GM21723 (cell line): ENCODE results near the gene OSGEP.
"Not testable (repeated sequence)": the region's sequence is repeated elsewhere in the genome, so short reads cannot be mapped to it uniquely, and the experiment has no call there.

Source experiments
- ATAC-seq: cut with Tn5 transposase; IDR thresholded peaks from one replicate; pipeline ENCODE4 v1.9.1; 2021; ENCODE audit warnings: mild to moderate bottlenecking, moderate library complexity; ENCODE audit not compliant: unreplicated experiment

The OSGEP gene

DNA sequence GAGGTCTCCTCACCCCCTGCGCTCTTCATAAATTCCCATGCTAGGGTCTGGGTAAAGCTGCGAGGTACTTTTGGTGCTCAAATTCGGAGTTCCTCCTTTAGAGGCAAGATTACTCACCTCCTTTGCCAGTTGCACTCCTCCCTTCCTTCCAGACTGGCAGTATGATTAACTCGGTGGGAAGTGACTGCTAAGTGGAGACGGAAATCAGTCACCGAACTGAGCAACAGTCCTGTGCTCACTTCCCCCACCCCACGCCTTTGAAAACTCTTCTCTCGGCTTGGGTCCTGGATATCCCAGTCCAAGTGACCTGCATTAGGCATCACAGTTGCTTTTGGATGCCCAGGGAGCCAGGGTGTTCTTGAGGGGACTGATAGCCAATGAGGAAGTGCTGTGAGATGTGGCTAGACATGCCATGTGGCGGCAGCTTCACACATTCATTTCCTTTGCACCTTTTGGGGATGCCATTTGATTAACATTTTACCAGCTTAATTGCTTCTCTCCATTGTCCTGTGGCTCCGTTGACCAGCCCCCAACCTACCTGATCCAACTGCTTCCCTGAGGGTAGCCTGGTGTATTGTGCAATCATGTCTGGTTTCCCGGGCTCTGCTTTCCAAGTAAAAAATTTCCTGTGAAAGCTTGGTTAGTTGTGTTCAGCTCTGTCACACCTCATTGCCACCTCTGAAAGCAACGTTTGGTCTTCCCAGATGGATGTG lies 15.4 kb upstream of the OSGEP start:
- ATAC-seq: peak; percentile 35

DNA sequence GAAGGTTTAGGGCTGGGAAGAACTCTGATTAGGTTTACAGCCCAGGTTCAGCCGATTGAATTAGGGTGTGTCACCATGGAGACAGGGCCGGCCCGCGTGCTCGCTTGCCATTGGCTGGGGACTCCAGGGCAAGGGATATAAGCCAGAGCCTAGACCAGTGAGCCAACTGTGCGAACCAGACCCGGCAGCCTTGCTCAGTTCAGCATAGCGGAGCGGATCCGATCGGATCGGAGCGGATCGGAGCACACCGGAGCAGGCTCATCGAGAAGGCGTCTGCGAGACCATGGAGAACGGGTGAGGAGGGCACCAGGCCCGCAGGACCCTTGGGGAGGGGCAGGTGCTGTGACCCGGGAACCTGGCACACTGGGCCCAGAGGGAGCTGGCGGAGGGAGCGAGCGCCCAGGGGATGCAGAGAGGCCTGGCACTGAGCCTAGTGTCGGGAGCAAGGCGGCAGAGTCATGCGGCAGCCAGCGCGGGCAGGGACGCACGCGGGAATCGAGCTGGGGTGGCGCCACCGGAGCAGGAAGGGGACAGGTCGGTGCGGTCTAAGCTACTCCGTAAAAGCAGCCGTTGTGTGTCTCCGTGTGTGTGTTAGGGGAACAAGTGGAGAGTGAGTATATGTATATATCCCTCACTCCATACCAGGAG lies 14.8 kb upstream of the OSGEP start, which contains the start of gene PNP:
Gene PNP (plus strand): TSS at position 165 of the 648 bp plus-strand sequence. CDS start 119 bp downstream, at position 284.
- peak; percentile 97 for ATAC-seq

DNA sequence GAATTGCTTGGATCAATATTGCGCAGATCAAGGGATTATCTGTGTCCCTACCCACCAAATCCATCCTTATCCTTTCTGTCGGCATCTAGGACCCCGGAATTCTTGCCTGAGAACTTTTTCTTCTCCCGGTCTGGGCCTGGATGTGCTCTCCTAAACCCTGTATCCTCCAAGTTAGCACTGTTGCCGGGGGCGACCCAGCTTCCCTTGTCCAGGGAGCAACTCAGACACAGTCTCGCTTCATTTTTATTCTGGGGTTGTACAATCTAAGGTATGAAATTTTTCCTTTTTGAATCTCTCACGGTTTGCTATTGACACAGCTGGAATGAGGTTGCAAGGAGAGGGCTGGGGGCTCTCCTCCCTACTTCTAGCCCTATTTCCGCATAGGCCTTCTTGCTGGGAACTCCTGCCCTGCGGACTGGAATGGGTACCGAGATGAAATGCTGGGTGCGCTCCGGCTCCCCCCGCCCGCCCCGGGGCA lies 14.2 kb upstream of the OSGEP start:
- no peak for ATAC-seq

DNA sequence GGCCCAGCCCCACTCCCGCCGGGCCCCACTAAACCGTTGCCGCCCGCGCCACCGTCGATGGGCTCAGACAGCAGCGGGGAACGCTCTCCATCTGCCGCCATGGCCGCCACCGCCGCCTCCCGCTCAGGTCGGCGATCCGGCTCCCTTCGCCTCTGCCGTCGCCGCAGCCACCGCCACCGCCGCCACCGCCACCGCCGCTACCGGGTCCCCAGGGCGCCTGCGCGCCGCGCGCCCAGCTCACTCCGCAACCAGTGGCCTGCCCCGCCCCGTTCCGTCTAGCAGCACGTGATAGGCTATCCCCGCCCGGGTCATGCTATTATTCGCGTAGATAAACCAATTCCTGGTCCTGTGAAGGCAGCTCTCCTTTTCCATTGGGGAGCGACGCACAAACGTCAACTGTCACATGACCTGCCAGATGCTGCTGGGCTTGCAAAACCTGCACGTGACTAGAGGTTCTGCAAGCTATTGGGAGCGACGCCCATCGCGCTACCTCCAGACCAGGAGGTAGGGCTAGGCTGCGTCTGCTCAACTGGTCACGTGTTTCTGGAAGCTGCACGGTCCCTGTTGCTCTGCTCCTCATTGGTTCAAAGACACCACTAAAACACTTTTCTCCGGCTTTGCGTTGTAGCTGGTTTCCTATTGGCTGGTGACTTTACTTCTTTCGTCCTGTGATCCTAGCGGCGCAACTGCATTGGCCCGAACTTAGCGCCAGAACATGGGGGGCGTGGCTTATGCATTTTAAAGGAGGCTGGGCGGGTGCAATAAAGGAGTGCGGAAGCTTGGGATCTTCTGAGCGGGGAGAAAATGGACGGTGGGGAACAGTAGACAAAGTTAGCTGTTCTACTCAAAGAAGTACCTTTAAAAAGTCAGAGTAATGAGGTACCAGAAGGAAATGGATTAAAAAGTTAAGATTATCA lies 6.9 kb upstream of the OSGEP start, which contains the start of gene PIP4P1:
Gene PIP4P1 (minus strand): TSS at position 210 of the 917 bp plus-strand sequence. CDS start 109 bp downstream, at position 101.
- ATAC-seq: peak; percentile 94

DNA sequence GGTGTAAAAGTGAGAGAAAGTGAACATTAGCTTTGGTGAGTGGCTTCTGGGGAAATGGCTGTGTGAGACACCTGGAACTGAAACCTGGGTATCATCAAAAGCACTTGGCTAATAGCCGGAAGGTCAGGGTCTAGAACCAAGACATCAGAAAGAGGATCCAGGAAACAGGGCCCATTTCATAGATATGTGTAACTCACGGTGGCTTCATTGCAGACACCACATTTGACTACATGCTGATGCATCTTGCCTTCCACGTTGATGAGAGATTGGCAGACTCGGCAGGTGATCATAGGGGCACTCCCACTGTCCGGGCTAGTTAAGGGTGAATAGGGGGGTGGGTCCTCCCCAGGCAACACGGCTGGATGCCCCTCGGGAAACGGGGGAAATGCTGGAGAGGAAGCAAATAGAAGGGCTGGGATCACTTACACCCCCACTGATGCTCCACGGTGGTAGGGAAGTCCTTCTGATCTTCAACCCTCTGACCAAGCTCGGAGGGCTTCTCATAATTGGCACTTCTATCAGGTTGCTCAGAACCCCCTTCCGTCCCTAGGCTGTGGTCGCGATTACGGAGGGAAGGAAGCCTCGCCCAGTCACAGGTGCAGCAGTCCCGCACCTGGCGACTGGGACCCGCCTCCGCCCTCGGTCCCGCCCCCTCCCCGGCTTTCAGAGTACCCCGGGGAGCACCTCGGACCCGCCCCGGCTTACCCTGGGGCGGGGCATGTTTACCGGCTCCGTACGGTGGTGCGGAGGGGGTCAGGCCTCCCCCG lies 6.0 kb upstream of the OSGEP start:
- peak; percentile 14 for ATAC-seq

DNA sequence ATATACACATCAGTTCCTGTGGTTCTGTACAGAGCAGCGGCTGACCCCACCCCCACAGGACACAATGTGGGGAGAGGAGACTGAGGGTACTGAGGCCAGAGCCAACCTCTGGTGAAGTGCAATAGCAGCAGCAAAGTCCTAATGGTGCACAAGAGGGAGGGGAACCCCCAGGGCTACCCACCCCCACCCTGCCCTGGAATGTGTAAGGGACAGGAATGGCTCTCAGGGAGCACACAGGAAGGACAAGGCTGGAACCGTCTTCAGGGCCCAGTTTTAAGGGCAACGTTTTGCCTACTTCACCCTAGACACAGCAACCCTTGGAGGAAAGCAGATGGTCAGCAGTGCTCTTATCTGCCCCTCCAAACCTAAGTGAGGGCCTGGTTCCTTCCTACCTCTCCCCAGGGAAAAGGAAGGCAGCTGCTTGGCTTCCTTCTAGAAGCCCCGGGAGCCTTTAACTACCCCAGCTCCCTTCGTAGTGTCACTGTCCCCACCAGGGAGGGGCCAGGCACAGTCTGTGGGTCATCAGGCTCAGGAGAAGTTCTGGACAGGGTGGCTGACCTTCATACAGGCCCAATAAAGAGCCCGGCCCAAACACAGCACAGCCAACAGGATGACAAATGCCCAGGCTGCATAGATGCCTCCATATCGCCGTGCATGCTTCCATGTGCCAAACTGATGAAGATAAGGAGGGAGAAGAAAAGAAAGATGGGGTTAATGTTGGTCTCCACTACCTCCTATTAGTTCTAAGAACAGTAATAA lies 3.6 kb upstream of the OSGEP start:
- no peak for ATAC-seq

DNA sequence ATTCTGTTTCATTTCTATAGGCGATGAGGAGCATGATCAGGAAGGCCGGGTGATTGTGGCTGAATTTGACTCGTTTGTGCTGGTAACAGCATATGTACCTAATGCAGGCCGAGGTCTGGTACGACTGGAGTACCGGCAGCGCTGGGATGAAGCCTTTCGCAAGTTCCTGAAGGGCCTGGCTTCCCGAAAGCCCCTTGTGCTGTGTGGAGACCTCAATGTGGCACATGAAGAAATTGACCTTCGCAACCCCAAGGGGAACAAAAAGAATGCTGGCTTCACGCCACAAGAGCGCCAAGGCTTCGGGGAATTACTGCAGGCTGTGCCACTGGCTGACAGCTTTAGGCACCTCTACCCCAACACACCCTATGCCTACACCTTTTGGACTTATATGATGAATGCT lies 2.4 kb upstream of the OSGEP start:
- ATAC-seq: no peak

DNA sequence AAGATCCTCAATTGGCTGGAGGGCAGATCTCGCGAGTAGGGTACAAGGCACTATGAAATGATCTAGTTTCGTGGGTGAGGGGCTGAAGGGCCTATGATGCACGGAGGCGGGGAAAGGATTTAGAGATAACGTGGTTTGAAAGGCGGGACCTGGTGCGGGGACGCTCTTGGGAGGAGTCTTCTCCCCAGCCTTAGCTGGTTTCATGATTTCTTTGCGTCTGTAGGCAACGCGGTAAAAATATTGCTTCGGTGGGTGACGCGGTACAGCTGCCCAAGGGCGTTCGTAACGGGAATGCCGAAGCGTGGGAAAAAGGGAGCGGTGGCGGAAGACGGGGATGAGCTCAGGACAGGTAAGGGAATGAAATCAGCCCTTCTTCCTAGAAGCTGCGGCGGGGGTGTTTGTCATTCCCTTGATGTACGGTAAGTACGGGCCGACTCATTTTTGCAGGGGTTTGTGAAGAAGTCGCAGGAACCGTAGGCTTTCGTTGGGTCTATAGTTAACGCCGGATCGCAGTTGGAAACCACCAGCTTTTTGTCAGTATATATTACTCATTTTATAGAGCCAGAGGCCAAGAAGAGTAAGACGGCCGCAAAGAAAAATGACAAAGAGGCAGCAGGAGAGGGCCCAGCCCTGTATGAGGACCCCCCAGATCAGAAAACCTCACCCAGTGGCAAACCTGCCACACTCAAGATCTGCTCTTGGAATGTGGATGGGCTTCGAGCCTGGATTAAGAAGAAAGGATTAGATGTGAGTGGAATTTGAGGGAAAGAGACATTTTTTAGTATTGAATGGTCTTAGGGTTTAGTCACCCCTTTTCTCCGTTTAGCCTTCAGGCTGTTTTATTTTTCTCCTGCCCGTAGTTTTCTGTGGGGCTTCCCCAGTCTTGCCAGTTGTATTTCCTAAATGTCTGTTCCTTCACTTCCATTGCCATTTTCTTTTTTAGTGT lies 1.0 kb upstream of the OSGEP start:
- peak; percentile 45 for ATAC-seq

DNA sequence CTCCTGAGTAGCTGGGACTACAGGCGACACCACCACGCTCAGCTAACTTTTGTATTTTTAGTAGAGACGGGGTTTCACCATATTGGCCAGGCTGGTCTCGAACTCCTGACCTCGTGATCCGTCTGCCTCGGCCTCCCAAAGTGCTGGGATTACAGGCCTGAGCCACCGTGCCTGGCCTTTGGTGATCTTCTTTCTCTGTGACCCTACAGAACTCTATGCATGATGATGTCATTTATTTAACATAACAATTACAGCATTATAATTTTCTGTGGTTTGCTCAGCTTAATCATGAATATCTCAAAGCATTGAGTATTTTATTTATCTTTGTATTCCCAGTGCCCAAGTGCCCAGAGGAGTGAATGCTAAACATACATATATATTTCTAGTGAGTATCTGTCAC lies 1.8 kb downstream of the OSGEP start:
- not testable (repeated sequence) for ATAC-seq

DNA sequence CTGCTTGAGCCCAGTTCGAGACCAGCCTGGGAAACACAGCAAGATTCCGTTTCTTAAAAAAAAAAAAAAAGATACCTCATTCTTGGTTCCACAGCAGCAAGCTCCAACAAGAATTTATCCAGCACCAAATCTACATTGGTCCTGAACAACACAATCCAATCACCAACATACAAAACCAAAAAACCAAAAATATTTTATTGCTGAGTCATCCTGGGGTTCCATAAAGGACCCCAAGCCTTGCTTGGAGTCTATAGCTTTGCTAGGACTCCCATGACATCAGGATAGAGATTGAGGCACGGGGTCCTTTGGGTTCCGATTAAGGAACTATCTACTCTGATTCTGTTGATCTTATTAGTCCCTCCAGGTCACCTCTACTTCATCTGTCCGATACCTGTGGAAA lies 7.7 kb downstream of the OSGEP start:
- no peak for ATAC-seq

DNA sequence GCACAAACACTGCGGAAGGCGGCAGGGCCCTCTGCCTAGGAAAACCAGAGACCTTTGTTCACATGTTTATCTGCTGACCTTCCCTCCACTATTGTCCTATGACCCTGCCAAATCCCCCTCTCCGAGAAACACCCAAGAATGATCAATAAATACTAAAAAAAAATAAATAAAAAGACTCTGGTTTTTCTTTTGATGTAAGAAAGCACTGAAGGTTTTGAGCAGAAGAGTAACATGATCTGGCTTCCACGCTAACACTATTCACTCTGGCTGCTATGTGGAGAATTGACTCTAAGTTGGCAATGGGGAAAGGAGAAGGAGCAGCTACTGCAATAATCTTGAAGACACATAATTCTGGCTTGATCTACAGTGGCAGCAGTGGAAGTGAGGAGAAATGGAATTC lies 11.0 kb downstream of the OSGEP start:
- ATAC-seq: not testable (repeated sequence)

DNA sequence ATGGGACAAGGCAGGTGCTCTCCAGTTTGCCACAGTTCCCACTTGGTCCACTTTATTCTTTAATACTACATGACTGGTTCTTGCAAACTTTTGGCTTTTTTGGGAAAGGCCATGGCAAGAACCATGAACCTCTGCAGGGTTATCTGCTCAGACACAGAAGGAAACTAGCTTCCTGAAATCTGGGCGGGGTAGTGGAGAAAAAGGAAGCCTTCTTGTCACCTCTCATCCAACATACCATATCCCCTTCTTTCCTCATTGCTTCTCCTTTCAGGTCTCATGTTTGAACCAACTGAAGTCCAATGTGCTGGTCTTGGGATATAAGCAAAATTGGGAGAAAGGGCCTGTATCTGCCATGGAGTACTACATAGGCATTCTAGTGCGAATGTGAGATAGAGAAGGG lies 13.2 kb downstream of the OSGEP start:
- ATAC-seq: no peak

DNA sequence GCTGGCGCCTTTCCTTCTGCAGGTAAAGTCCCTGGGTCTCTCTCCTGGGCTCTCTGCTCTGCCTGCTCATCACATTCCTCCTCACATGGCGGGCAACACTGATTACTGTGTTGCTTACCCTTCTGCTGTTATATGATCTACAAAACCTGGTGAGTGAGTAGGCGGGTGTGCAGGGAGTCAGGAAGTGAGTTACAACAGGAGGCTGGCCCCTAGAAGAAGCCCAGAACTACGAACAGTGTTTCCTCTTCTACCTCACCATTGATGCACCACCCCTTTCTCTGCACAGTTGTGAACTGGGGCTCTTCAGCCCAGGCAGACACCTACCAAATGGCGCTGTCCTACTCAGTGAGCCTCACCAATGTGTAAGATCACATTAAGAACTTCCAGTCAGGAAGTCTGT lies 13.7 kb downstream of the OSGEP start:
- peak; percentile 89 for ATAC-seq

DNA sequence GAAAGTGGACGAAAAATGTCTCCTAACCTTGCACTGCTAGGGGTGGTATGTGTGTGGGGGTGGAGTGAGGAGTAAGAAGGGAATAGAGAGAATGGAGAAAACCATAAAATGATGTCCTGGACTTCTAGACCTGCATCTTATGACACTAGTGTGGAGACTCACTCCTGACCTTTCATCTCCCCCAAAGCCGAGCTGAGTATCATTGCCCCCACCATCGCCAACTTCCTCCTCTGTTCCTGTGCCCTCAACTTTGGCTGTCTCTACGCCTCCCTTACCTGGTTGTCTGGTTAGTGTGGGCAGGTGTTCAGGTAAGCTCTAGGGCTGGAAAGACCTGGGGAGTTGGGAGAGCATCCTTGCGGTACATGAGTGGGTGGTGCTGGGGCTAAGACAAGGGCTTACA lies 14.1 kb downstream of the OSGEP start:
- no peak for ATAC-seq

DNA sequence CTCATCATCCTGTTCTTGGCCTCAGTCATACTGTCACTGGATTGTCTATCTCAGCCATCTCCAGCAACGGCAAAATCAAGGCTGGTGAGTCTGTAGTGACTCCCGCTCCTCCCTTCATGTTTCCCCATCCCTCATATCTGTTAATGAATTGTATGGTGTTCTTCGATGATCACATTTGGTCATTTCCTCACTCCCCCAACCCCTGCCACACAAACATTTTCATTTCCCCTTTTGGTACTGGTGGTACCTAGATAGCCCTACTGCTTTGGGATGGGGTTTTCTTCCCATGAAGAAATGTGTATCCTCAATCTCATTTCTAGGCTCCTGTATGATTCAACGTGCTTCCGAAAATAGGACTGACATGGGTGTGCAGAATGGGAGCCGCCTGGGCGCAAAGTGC lies 15.9 kb downstream of the OSGEP start:
- no peak for ATAC-seq

DNA sequence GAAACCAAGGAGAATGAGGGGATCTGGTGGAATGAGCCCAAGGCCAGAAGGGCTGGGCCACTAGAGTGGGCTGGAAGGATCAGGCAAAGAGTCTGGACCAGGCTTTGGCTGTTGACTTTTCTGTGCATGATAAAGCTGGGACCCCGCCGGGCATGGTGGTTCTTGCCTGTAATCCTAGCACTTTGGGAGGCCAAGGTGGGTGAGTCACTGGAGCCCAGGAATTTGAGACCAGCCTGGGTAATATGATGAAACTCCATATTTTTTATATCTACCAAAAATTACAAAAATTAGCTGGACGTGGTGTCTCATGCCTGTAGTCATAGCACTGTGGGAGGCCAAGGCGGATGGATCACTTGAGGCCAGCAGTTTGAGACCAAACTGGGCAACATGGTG lies 18.3 kb downstream of the OSGEP start:
- ATAC-seq: no peak

DNA sequence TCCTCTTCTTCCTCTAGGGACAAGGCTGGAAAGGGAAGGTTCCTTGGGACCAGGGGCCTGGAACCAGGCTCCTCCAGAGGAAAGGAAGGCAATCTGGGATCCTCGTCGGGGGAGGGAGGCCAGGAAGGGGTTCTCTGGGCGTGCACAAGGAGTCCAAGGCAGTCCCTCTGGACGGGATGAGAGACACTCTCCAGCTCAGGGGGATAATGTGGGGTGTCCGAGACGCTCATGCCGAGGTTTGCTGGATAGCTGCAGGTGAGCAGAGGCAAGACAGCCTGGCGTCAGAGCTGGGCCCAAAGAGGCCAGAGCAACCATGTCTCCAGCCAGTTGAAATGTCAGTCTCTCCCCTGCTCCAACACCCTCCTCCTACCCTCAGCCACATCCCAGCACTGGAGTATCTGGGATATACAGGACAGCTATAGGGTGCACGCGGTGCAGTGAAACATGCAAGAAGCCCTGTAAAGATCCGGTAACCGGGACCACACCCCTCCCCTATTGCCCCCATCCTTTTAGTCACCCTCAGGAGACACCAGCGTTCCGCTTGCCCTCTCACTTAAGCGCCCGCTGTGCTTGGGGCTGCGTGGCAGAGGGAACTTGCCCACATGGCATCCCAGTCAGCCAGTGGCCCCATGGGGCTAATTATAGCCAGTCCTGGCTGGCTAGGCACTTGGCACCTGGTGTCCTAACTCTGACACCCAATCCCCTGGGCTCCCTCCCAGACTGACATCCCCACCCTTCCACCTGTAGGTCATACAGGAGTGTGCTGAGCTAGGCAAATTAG lies 18.8 kb downstream of the OSGEP start, which contains the start of gene KLHL33:
Gene KLHL33 (minus strand): TSS at position 585 of the 781 bp plus-strand sequence. CDS start 355 bp downstream, at position 230.
- no peak for ATAC-seq
